ENCODE results near the gene TCF7L1.

DNA sequence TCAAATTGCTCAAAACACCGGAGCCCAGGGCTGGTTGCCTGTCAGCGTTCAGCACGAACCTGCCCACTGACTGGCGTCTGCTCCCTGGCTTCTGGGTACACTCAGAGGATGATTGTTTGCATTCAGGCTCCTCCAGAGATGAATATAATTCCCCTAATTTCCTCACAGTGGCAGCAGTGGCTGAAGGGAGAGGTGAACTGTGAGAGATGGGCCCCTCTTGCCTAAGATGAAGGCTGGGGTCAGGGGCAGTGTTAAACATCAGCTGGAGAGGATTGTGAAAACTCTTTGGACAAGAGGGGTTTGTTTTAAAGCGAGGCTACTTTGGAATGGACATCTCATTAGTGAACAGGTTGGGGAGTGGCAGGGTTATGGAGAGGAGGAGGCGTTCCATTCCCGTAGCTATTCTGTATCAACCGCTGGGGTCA is 31.0 kb downstream of the TCF7L1 start:
- TF ChIP-seq POLR2AphosphoS5 (IDR thresholded peaks at IDR 0.05; ENCODE audit: low read depth) (no peak), GABPA (IDR thresholded peaks at IDR 0.05; ENCODE audit: low read depth) (no peak)
- TF ChIP-seq, protein P1, sequence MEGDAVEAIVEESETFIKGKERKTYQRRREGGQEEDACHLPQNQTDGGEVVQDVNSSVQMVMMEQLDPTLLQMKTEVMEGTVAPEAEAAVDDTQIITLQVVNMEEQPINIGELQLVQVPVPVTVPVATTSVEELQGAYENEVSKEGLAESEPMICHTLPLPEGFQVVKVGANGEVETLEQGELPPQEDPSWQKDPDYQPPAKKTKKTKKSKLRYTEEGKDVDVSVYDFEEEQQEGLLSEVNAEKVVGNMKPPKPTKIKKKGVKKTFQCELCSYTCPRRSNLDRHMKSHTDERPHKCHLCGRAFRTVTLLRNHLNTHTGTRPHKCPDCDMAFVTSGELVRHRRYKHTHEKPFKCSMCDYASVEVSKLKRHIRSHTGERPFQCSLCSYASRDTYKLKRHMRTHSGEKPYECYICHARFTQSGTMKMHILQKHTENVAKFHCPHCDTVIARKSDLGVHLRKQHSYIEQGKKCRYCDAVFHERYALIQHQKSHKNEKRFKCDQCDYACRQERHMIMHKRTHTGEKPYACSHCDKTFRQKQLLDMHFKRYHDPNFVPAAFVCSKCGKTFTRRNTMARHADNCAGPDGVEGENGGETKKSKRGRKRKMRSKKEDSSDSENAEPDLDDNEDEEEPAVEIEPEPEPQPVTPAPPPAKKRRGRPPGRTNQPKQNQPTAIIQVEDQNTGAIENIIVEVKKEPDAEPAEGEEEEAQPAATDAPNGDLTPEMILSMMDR (IDR thresholded peaks at IDR 0.05; ENCODE audit: insufficient read depth, low read length), result no peak
- TF ChIP-seq, protein P2, sequence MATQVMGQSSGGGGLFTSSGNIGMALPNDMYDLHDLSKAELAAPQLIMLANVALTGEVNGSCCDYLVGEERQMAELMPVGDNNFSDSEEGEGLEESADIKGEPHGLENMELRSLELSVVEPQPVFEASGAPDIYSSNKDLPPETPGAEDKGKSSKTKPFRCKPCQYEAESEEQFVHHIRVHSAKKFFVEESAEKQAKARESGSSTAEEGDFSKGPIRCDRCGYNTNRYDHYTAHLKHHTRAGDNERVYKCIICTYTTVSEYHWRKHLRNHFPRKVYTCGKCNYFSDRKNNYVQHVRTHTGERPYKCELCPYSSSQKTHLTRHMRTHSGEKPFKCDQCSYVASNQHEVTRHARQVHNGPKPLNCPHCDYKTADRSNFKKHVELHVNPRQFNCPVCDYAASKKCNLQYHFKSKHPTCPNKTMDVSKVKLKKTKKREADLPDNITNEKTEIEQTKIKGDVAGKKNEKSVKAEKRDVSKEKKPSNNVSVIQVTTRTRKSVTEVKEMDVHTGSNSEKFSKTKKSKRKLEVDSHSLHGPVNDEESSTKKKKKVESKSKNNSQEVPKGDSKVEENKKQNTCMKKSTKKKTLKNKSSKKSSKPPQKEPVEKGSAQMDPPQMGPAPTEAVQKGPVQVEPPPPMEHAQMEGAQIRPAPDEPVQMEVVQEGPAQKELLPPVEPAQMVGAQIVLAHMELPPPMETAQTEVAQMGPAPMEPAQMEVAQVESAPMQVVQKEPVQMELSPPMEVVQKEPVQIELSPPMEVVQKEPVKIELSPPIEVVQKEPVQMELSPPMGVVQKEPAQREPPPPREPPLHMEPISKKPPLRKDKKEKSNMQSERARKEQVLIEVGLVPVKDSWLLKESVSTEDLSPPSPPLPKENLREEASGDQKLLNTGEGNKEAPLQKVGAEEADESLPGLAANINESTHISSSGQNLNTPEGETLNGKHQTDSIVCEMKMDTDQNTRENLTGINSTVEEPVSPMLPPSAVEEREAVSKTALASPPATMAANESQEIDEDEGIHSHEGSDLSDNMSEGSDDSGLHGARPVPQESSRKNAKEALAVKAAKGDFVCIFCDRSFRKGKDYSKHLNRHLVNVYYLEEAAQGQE (IDR thresholded peaks at IDR 0.05; ENCODE audit: insufficient replicate concordance, low read depth), result no peak

All from HL-60 (cell line).